Liver (tissue), 9 donors: ENCODE measurements around the gene KRTAP4-3. TPM values are rescaled to one million over a fixed set of nuclear protein-coding genes. Genes with fewer than 3 reads are reported as not detected.

Experiments used
- DNase-seq: peaks from one replicate; pipeline ENCODE4 v3.0.0-alpha.2; 2017; ENCODE audit warnings: low spot score
- H3K27ac ChIP-seq, 2 donors: one replicate each; pipeline ENCODE4 v1.7.0; 2013; ENCODE audit warnings: inconsistent platforms in 2 of 2, low read length in 2 of 2, control low read depth in 1 of 2, low read depth in 1 of 2, mild to moderate bottlenecking in 1 of 2
- H3K27me3 ChIP-seq, 4 donors: one replicate each; pipeline versions ENCODE4 v1.6.1 to v1.7.0; 2013; ENCODE audit warnings: low read length in 3 of 4, inconsistent platforms in 1 of 4, mild to moderate bottlenecking in 1 of 4, moderate library complexity in 1 of 4; ENCODE audit not compliant: control insufficient read depth in 4 of 4, insufficient read depth in 4 of 4
- H3K36me3 ChIP-seq, 4 donors: one replicate each; pipeline versions ENCODE4 v1.6.1 to v1.7.0; 2013; ENCODE audit warnings: low read length in 3 of 4, mild to moderate bottlenecking in 3 of 4, low read depth in 1 of 4, moderate library complexity in 1 of 4; ENCODE audit not compliant: control insufficient read depth in 4 of 4, insufficient read depth in 3 of 4
- H3K4me1 ChIP-seq, 4 donors: one replicate each; pipeline versions ENCODE4 v1.6.1 to v1.7.0; 2013; ENCODE audit warnings: low read length in 3 of 4, mild to moderate bottlenecking in 3 of 4, moderate library complexity in 1 of 4; ENCODE audit not compliant: control insufficient read depth in 4 of 4, insufficient read depth in 4 of 4
- H3K4me3 ChIP-seq, 3 donors: one replicate each; pipeline versions ENCODE4 v1.6.1 to v1.7.0; 2013; ENCODE audit warnings: low read length in 3 of 3, control low read depth in 1 of 3, low read depth in 1 of 3, mild to moderate bottlenecking in 1 of 3
- H3K9ac ChIP-seq, 2 donors: one replicate each; pipeline ENCODE4 v1.7.0; 2013; ENCODE audit warnings: low read length in 2 of 2, mild to moderate bottlenecking in 2 of 2, moderate library complexity in 2 of 2, control low read depth in 1 of 2, low read depth in 1 of 2
- H3K9me3 ChIP-seq, 4 donors: one replicate each; pipeline versions ENCODE4 v1.6.1 to v1.7.0; 2013; ENCODE audit warnings: low read length in 3 of 4; ENCODE audit not compliant: control insufficient read depth in 4 of 4
- ATF3 ChIP-seq: IDR thresholded peaks from 2 replicates; pipeline ENCODE4 v1.6.1; 2016; ENCODE audit warnings: antibody characterized with exemption
- CTCF ChIP-seq: fragments of 150-350 bp; IDR thresholded peaks from 2 replicates; pipeline ENCODE4 v1.5.1; 2017; ENCODE audit warnings: improper control_type of control experiment, low read depth, low read length; ENCODE audit not compliant: missing input control
- EGR1 ChIP-seq, 2 donors: IDR thresholded peaks; 2 replicates each; pipeline ENCODE4 v1.6.1; 2016 to 2018; ENCODE audit warnings: antibody characterized with exemption in 2 of 2, low read depth in 2 of 2
- FOXA1 ChIP-seq: IDR thresholded peaks from 2 replicates; pipeline ENCODE4 v1.6.1; 2016; ENCODE audit warnings: antibody characterized with exemption
- FOXA2 ChIP-seq: IDR thresholded peaks from 2 replicates; pipeline ENCODE4 v1.6.1; 2016; ENCODE audit warnings: antibody characterized with exemption
- GABPA ChIP-seq, 2 donors: IDR thresholded peaks in 1 of 2; conservative IDR thresholded peaks in 1 of 2; 2 replicates each; pipeline ENCODE4 v1.6.1; 2016; ENCODE audit warnings: antibody characterized with exemption in 2 of 2, mild to moderate bottlenecking in 1 of 2, moderate library complexity in 1 of 2
- HNF4A ChIP-seq, 2 donors: conservative IDR thresholded peaks; 2 replicates each; pipeline ENCODE4 v1.6.1; 2016; ENCODE audit warnings: antibody characterized with exemption in 2 of 2, mild to moderate bottlenecking in 2 of 2
- HNF4G ChIP-seq: IDR thresholded peaks from 2 replicates; pipeline ENCODE4 v1.6.1; 2016; ENCODE audit warnings: antibody characterized with exemption
- JUND ChIP-seq, 2 donors: IDR thresholded peaks; 2 replicates each; pipeline ENCODE4 v1.6.1; 2016; ENCODE audit warnings: antibody characterized with exemption in 2 of 2
- MAX ChIP-seq: IDR thresholded peaks from 2 replicates; pipeline ENCODE4 v1.6.1; 2016; ENCODE audit warnings: antibody characterized with exemption
- NR2F2 ChIP-seq: IDR thresholded peaks from 2 replicates; pipeline ENCODE4 v1.6.1; 2016; ENCODE audit warnings: antibody characterized with exemption
- RAD21 ChIP-seq, 2 donors: IDR thresholded peaks; 2 replicates each; pipeline ENCODE4 v1.6.1; 2016; ENCODE audit warnings: antibody characterized with exemption in 2 of 2, mild to moderate bottlenecking in 2 of 2
- REST ChIP-seq: IDR thresholded peaks from 2 replicates; pipeline ENCODE4 v1.6.1; 2016; ENCODE audit warnings: antibody characterized with exemption, mild to moderate bottlenecking
- RXRA ChIP-seq, 2 donors: IDR thresholded peaks; 2 replicates each; pipeline ENCODE4 v1.6.1; 2017 to 2018; ENCODE audit warnings: antibody characterized with exemption in 2 of 2, mild to moderate bottlenecking in 1 of 2
- SP1 ChIP-seq: IDR thresholded peaks from 2 replicates; pipeline ENCODE4 v1.6.1; 2018; ENCODE audit warnings: antibody characterized with exemption, mild to moderate bottlenecking
- TAF1 ChIP-seq: conservative IDR thresholded peaks from 2 replicates; pipeline ENCODE4 v1.6.1; 2016; ENCODE audit warnings: antibody characterized with exemption, mild to moderate bottlenecking
- YY1 ChIP-seq: IDR thresholded peaks from 2 replicates; pipeline ENCODE4 v1.6.1; 2016; ENCODE audit warnings: antibody characterized with exemption, mild to moderate bottlenecking
- WGBS: extraction: QIAGEN DNeasy Blood & Tissue Kit; methylation state at CpG from one replicate; pipeline ENCODE4 v1.1.7; 2013; 5-methylcytosine and 5-hydroxymethylcytosine counted together
- polyA plus RNA-seq, 2 donors: library from polyadenylated mRNA; stranded (reverse) in 1 of 2; unstranded in 1 of 2; fragments of 200-250 nt in 1 of 2; fragments of >200 nt in 1 of 2; fragmentation: Nextera tagmentation in 1 of 2; extraction: Ambion mirVana in 1 of 2; gene quantifications; one replicate each; pipeline versions ENCODE4 v1.2.1 to v1.2.3, GENCODE V29; 2013 to 2015
- total RNA-seq, 2 donors: library from RNA; depleted of rRNA; stranded (reverse); fragments of >200 nt; gene quantifications; one replicate each; pipeline ENCODE4 v1.2.3, GENCODE V29; 2014
- TF ChIP-seq, protein P1 (sequence below): IDR thresholded peaks from 2 replicates; pipeline ENCODE4 v1.6.1; 2016; ENCODE audit warnings: antibody characterized with exemption
- donor health status: healthy.
- donor health status: healthy.
- donor health status: healthy.
- donor health status: healthy.
- donor health status: healthy.

KRTAP4-3 gene
- not detected for total RNA-seq
- polyA plus RNA-seq, result not detected

GRCh38 chr17:41168121-41168520 is at the start of gene KRTAP4-3:
KRTAP4-3 (minus strand) TSS chr17:41168221; CDS start chr17:41168172, 49 bp downstream.
- TF ChIP-seq HNF4G (no peak), ATF3 (no peak), JUND (IDR thresholded peaks at IDR 0.05) (no peak), GABPA (IDR thresholded peaks at IDR 0.05 in 1 of 2, conservative IDR thresholded peaks at IDR 0.05 in 1 of 2) (no peak), NR2F2 (no peak), FOXA1 (no peak), RAD21 (IDR thresholded peaks at IDR 0.05) (no peak), SP1 (no peak), EGR1 (IDR thresholded peaks at IDR 0.05; ENCODE audit: low read depth in 2 of 2) (no peak), FOXA2 (no peak), MAX (no peak), RXRA (IDR thresholded peaks at IDR 0.05) (no peak), HNF4A (conservative IDR thresholded peaks at IDR 0.05) (no peak), YY1 (no peak), CTCF (no peak), TAF1 (no peak), REST (no peak)
- TF ChIP-seq, protein P1, sequence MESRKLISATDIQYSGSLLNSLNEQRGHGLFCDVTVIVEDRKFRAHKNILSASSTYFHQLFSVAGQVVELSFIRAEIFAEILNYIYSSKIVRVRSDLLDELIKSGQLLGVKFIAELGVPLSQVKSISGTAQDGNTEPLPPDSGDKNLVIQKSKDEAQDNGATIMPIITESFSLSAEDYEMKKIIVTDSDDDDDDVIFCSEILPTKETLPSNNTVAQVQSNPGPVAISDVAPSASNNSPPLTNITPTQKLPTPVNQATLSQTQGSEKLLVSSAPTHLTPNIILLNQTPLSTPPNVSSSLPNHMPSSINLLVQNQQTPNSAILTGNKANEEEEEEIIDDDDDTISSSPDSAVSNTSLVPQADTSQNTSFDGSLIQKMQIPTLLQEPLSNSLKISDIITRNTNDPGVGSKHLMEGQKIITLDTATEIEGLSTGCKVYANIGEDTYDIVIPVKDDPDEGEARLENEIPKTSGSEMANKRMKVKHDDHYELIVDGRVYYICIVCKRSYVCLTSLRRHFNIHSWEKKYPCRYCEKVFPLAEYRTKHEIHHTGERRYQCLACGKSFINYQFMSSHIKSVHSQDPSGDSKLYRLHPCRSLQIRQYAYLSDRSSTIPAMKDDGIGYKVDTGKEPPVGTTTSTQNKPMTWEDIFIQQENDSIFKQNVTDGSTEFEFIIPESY, result no peak
- DNase-seq, result no peak
- Histone ChIP-seq H3K9me3 (no peaks in the 10 kb centered on the region), H3K27me3 (no peaks in the 10 kb centered on the region), H3K27ac (no peak within 1 kb of the TSS), H3K4me1 (no peaks in the 10 kb centered on the region), H3K36me3 (no peaks in the 10 kb centered on the region), H3K4me3 (no peak within 1 kb of the TSS), H3K9ac (no peak within 1 kb of the TSS)
- whole genome bisulfite sequencing, result 72% methylated on average over 1 of the region's 1 CpG
